Metanephros (tissue), 1 donor: ENCODE measurements around the gene TMPRSS4. TPM values are rescaled to one million over a fixed set of nuclear protein-coding genes. Genes with fewer than 3 reads are reported as not detected.

Experiments used
- total RNA-seq: library from RNA; depleted of rRNA; stranded (reverse); fragments of >200 nt; gene quantifications from one replicate; pipeline ENCODE4 v1.2.3, GENCODE V29; 2014

TMPRSS4 gene, protein sequence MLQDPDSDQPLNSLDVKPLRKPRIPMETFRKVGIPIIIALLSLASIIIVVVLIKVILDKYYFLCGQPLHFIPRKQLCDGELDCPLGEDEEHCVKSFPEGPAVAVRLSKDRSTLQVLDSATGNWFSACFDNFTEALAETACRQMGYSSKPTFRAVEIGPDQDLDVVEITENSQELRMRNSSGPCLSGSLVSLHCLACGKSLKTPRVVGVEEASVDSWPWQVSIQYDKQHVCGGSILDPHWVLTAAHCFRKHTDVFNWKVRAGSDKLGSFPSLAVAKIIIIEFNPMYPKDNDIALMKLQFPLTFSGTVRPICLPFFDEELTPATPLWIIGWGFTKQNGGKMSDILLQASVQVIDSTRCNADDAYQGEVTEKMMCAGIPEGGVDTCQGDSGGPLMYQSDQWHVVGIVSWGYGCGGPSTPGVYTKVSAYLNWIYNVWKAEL
- 13.7 TPM for total RNA-seq

DNA sequence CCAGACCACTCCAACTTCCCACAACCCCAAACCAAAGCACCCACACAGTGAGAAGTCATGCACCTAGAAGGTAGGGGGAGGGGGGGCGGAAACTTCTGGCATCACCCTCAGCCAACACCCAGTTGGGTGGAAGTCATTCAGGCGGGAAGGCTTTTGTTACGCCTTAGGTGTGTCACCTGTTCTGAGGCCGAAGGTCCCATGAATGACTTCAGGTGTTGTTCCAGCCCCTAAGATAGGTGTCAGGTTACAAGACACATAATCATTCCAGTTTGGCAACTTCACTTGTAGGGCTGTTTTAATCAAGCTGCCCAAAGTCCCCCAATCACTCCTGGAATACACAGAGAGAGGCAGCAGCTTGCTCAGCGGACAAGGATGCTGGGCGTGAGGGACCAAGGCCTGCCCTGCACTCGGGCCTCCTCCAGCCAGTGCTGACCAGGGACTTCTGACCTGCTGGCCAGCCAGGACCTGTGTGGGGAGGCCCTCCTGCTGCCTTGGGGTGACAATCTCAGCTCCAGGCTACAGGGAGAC, at the start of gene TMPRSS4:
TMPRSS4 (plus strand) TSS at position 325 of the 528 bp plus-strand sequence. CDS start 225 bp downstream, outside the sequence.

DNA sequence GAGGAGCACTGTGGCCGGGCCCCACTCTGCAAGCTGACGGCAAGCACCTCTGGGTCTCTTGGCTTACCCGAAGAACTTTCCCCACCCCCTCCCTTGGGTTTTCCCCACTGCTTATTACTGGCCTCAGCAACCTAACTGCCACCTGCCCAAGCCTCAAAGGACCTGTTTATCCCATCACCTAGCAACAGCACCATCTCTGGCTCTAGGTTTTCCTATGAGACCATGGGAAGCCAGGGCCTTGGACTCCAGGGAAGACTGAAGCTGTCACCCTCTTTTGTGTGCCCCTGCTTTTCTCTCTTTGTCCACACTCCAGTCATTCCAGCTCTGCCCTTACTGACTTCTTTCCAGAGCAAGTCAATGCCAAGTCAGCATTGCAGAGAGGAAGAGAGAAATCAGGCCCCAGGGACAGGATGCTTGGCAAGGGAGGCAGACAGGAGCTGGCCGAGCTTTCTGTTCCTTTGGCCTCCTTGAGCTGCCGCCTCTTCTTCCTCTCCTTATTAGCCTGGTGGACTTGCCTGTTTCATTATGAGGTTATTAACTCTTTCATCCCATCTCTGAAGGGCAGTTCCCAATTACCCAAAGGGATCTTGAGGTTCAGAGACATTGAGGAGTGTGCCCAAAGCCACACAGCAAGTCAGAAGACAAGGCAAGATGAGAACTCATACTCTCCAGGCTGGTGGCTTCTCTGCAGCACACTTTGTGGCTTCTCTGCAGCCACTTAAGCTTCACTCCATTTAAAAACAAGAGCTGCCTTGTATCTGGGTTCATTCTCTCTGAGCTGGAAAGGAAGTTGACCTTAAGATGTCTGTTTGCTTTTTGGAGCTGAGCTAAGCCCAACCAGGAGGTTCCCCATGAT, 10.3 kb downstream of the TMPRSS4 start, which contains the start of gene SMIM35:
SMIM35 (minus strand) TSS at position 51 of the 856 bp plus-strand sequence. CDS start 206 bp downstream, outside the sequence.

DNA sequence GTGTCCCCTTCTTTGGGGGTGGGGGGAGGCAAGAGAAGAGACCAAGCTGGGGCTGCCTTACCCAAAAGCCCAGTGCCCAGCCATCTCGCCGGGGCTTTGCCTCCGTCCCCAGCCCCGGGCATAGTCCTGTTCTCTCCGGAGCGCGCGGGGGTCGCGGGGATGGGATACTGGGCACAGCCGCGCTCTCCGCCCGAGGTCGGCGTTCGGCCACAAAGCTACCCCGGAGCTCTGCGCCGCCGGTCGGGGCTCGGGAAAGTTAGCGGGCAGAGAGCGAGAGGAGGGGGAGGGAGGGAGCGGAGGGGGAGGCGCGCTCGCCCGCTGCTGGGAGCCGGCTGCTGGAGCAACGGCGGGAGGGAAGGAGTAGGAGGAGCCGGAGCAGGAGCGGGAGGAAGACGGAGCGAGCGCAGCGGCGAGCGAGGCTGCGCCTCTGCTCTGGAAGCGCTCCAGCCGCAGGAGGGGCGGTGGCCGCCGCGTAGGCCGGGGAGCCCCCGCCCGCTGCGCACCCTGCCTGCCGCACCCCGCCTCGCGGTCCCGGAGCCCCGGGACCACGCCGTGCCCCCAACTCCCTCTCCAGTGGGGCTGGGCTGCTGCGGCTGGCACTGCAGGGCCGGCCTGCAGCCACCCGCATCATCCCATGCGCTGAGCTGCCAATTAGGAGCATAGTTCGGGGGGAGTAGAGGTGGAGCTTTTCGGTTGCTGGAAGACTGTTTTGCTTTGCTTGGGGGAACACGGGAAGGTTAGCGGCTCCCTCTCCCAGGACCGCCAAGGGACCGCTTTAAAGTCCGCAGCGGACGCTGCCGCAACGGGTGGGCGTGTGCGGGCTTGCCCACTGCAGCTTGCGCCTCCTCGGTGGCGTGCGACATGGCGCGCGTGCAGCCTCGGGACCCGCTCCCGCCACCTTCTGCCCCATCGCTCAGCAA, 75.9 kb downstream of the TMPRSS4 start, which contains the start of gene SCN4B:
SCN4B (minus strand) TSS at position 272 of the 920 bp plus-strand sequence; CDS start at position 122, 150 bp downstream.

Other genes with a start within 250 kb of the TMPRSS4 start
- gene FXYD6, start 200.4 kb upstream of the TMPRSS4 start, total RNA-seq, result 54.7 TPM
- gene TMPRSS13, start 147.7 kb upstream of the TMPRSS4 start, total RNA-seq, result 0.76 TPM
- 12.3 TPM for gene IL10RA, start 90.7 kb upstream of the TMPRSS4 start, total RNA-seq
- gene SMIM35, start 9.9 kb downstream of the TMPRSS4 start, total RNA-seq, result not detected
- gene SCN4B, start 75.7 kb downstream of the TMPRSS4 start, total RNA-seq, result 2.0 TPM
- 3.2 TPM for gene SCN2B, start 99.6 kb downstream of the TMPRSS4 start, total RNA-seq
- gene JAML, start 147.9 kb downstream of the TMPRSS4 start, total RNA-seq, result 11.2 TPM
- 6.2 TPM for gene MPZL3, start 175.3 kb downstream of the TMPRSS4 start, total RNA-seq
- gene MPZL2, start 187.2 kb downstream of the TMPRSS4 start, total RNA-seq, result 16.9 TPM
- gene CD3E, start 227.7 kb downstream of the TMPRSS4 start, total RNA-seq, result 0.82 TPM